ENCODE results near the gene MKI67.

DNA sequence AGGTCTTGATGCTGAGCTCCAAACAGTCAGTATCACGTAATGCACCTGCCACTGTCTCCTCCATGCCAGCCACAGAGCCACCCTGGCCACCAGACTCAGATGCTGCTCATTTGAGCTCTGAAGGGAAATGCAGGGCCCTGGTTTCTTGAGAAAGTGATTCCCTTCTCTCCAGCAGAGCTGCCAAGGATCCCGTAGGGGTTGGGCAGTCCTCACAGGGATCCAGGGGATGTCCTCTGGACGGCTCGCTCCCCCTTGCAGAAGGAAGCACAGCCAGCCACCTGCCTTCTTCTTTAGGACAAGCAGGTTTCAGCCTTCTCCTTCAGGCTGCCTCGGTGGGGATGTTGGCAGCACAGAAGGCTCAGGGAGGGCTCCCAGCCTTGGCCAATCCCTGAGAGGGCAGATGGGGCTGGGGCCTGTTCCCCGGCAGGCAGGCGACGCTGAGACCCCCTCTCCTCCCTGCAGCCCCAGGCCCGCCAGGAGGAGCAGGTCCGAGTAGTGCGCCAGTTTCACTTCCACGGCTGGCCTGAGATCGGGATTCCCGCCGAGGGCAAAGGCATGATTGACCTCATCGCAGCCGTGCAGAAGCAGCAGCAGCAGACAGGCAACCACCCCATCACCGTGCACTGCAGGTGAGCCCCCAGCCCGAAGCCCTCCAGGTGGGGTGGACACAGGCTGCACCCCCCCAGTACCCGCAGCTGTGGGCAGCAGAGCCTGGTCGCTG, 48.9 kb downstream of the MKI67 start:
- TF ChIP-seq, protein P1, sequence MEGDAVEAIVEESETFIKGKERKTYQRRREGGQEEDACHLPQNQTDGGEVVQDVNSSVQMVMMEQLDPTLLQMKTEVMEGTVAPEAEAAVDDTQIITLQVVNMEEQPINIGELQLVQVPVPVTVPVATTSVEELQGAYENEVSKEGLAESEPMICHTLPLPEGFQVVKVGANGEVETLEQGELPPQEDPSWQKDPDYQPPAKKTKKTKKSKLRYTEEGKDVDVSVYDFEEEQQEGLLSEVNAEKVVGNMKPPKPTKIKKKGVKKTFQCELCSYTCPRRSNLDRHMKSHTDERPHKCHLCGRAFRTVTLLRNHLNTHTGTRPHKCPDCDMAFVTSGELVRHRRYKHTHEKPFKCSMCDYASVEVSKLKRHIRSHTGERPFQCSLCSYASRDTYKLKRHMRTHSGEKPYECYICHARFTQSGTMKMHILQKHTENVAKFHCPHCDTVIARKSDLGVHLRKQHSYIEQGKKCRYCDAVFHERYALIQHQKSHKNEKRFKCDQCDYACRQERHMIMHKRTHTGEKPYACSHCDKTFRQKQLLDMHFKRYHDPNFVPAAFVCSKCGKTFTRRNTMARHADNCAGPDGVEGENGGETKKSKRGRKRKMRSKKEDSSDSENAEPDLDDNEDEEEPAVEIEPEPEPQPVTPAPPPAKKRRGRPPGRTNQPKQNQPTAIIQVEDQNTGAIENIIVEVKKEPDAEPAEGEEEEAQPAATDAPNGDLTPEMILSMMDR (IDR thresholded peaks at IDR 0.05): no peak
- TF ChIP-seq POLR2A (IDR thresholded peaks at IDR 0.05) (no peak), POLR2AphosphoS5 (IDR thresholded peaks at IDR 0.05) (no peak)
